Panc1 (cell line): ENCODE results near the gene PHYH. TPM values are rescaled to one million over a fixed set of nuclear protein-coding genes. Genes with fewer than 3 reads are reported as not detected.

Experiments
- ATAC-seq: fragments of 200-7000 bp; cut with Tn5 transposase; 2 replicates; pipeline ENCODE4 v1.9.1; 2020; ENCODE audit warnings: mild to moderate bottlenecking, moderate library complexity
- BruUV-seq: library from RNA; stranded (reverse); fragments of 400-500 nt; replicated peaks from 2 replicates; lab custom pipeline; 2021; lab: Mats Ljungman, UMichigan
- CTCF ChIA-PET: fragments of 300-600 bp; sonication (Branson Sonifier 250); formaldehyde crosslinking; loops from one replicate; lab custom pipeline; 2022; ENCODE audit warnings: antibody characterized with exemption; lab: Charles Lee
- POLR2A ChIA-PET: fragments of 300-600 bp; sonication (Branson Sonifier 250); formaldehyde crosslinking; loops from one replicate; lab custom pipeline; 2022; ENCODE audit warnings: antibody characterized with exemption; lab: Charles Lee
- DNase-seq: peaks from one replicate; pipeline ENCODE4 v3.0.0-alpha.2; 2010; ENCODE audit warnings: low read depth, low spot score
- H3K27ac ChIP-seq: 2 replicates; pipeline ENCODE4 v1.5.1; 2011; ENCODE audit warnings: mild to moderate bottlenecking, low read length, inconsistent platforms
- H3K27me3 ChIP-seq: fragments of 200-500 bp; sonication (Bioruptor generic); 2 replicates; pipeline ENCODE4 v1.6.0; 2014; ENCODE audit warnings: low read length, inconsistent platforms; ENCODE audit not compliant: control insufficient read depth, insufficient read depth
- H3K36me3 ChIP-seq: fragments of 200-500 bp; sonication (Bioruptor generic); 2 replicates; pipeline ENCODE4 v1.5.1; 2014; ENCODE audit warnings: inconsistent platforms, mild to moderate bottlenecking, low read length, moderate library complexity; ENCODE audit not compliant: control insufficient read depth, insufficient read depth
- H3K4me1 ChIP-seq: 2 replicates; pipeline ENCODE4 v1.5.1; 2011; ENCODE audit warnings: inconsistent platforms, mild to moderate bottlenecking, low read length, moderate library complexity; ENCODE audit not compliant: control insufficient read depth, insufficient read depth
- H3K4me3 ChIP-seq, 2 experiments: 2 replicates each; pipeline ENCODE4 v1.5.1; 2011 to 2012; ENCODE audit warnings: low read depth in 2 of 2, low read length in 2 of 2, mild to moderate bottlenecking in 2 of 2, inconsistent platforms in 1 of 2, moderate library complexity in 1 of 2
- H3K9me3 ChIP-seq: fragments of 200-500 bp; sonication (Bioruptor generic); 2 replicates; pipeline ENCODE4 v1.5.1; 2014; ENCODE audit warnings: low read depth, mild to moderate bottlenecking, inconsistent platforms, low read length, moderate library complexity; ENCODE audit not compliant: control insufficient read depth, insufficient read depth
- POLR2AphosphoS5 ChIP-seq: IDR thresholded peaks from 2 replicates; pipeline ENCODE4 v1.6.1; 2012; ENCODE audit warnings: mild to moderate bottlenecking, low read depth, low read length, moderate library complexity
- SIN3A ChIP-seq: IDR thresholded peaks from 2 replicates; pipeline ENCODE4 v1.6.1; 2012; ENCODE audit warnings: low read depth, mild to moderate bottlenecking, low read length, moderate library complexity, borderline replicate concordance; ENCODE audit not compliant: insufficient read depth
- TCF7L2 ChIP-seq: IDR thresholded peaks from 2 replicates; pipeline ENCODE4 v1.6.1; 2011; ENCODE audit warnings: mild to moderate bottlenecking, low read depth, low read length, inconsistent platforms
- in situ Hi-C: cut with HindIII; loops from 2 replicates; pipeline ENCODE4 v1.10.0; 2016; ENCODE audit warnings: low sequenced_read_pairs, low pct_unique_long_range_greater_than_20kb
- intact Hi-C: fragments of 100-400 bp; cut with micrococcal nuclease; formaldehyde crosslinking; loops from one replicate; pipeline ENCODE4 v1.10.0; 2022; ENCODE audit not compliant: unreplicated experiment
- total RNA-seq: library from RNA; stranded (reverse); gene quantifications from one replicate; pipeline ENCODE4 v1.2.1, GENCODE V29; 2021; ENCODE audit not compliant: unreplicated experiment
- TF ChIP-seq, protein P1 (sequence below), 2 experiments: IDR thresholded peaks; 2 replicates each; pipeline ENCODE4 v1.6.1; 2011 to 2012; ENCODE audit warnings: low read depth in 2 of 2, control low read depth in 1 of 2, low read length in 1 of 2, mild to moderate bottlenecking in 1 of 2, moderate library complexity in 1 of 2; ENCODE audit not compliant: insufficient read depth in 1 of 2
- TF ChIP-seq, protein P2 (sequence below): fragments of 450-650 bp; IDR thresholded peaks from 2 replicates; pipeline ENCODE4 v1.5.1; 2017; ENCODE audit warnings: mild to moderate bottlenecking

The PHYH gene
- total RNA-seq, 1 experiment from 2014 or later: 41.3 TPM

DNA sequence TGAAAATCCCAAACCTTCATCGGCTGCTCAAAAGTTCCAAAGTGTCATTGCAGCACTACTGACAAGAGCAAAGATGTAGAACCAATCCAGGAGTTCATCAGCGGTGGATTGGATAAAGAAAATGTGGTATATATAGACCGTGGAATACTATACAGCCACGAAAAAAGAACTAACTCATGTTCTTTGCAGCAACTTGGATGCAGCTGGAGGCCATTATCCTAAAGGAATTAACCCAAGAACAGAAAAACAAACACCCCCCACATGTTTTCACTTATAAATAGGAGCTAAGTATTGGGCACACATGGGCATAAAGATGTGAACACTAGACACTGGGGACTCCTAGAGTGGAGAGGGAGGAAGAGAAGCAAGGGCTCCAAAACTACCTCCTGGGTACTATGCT lies 31.6 kb downstream of the PHYH start:
- ATAC-seq: no peak
- DNase-seq: no peak
- ChIA-PET CTCF (no interaction called here), POLR2A (no interaction called here)
- Histone ChIP-seq H3K27me3 (no peaks in the 10 kb centered on the region), H3K9me3 (no peaks in the 10 kb centered on the region), H3K4me3 (no peak overlapping the region), H3K36me3 (no peaks in the 10 kb centered on the region), H3K4me1 (no peaks in the 10 kb centered on the region), H3K27ac (no peak overlapping the region)
- in situ Hi-C loops: no loop called here
- TF ChIP-seq SIN3A: no peak
- intact Hi-C loops: no loop called here
- BruUV-seq: no TSS peak

DNA sequence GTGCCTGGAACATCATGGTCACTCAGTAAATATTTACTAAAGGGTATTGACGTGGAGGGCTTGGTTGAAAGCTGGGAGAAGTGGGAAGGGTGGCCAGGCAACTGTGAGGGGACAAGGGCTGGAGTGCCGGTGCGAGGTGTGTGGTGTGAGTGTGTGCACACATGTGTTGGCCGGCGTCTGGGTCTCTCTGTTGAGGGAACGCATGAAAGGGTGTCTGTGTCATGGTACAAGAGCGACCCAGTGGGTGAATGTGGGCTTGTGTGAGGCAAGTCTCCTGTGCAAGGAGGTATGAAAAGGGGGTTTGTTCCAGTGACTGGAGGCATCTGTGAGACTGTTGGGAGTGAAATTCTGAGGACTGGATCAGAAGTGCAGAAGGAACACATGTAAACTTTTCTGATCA lies 36.3 kb downstream of the PHYH start:
- H3K27ac ChIP-seq: no peak overlapping the region
- in situ Hi-C loops: no loop called here
- DNase-seq: no peak
- no peak for TF ChIP-seq TCF7L2
- no peak for TF ChIP-seq SIN3A
- TF ChIP-seq, protein P1, sequence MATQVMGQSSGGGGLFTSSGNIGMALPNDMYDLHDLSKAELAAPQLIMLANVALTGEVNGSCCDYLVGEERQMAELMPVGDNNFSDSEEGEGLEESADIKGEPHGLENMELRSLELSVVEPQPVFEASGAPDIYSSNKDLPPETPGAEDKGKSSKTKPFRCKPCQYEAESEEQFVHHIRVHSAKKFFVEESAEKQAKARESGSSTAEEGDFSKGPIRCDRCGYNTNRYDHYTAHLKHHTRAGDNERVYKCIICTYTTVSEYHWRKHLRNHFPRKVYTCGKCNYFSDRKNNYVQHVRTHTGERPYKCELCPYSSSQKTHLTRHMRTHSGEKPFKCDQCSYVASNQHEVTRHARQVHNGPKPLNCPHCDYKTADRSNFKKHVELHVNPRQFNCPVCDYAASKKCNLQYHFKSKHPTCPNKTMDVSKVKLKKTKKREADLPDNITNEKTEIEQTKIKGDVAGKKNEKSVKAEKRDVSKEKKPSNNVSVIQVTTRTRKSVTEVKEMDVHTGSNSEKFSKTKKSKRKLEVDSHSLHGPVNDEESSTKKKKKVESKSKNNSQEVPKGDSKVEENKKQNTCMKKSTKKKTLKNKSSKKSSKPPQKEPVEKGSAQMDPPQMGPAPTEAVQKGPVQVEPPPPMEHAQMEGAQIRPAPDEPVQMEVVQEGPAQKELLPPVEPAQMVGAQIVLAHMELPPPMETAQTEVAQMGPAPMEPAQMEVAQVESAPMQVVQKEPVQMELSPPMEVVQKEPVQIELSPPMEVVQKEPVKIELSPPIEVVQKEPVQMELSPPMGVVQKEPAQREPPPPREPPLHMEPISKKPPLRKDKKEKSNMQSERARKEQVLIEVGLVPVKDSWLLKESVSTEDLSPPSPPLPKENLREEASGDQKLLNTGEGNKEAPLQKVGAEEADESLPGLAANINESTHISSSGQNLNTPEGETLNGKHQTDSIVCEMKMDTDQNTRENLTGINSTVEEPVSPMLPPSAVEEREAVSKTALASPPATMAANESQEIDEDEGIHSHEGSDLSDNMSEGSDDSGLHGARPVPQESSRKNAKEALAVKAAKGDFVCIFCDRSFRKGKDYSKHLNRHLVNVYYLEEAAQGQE (IDR thresholded peaks at IDR 0.05; ENCODE audit: insufficient read depth in 1 of 2, low read depth in 2 of 2, low read length in 1 of 2): no peak
- TF ChIP-seq POLR2AphosphoS5: no peak
- TF ChIP-seq, protein P2, sequence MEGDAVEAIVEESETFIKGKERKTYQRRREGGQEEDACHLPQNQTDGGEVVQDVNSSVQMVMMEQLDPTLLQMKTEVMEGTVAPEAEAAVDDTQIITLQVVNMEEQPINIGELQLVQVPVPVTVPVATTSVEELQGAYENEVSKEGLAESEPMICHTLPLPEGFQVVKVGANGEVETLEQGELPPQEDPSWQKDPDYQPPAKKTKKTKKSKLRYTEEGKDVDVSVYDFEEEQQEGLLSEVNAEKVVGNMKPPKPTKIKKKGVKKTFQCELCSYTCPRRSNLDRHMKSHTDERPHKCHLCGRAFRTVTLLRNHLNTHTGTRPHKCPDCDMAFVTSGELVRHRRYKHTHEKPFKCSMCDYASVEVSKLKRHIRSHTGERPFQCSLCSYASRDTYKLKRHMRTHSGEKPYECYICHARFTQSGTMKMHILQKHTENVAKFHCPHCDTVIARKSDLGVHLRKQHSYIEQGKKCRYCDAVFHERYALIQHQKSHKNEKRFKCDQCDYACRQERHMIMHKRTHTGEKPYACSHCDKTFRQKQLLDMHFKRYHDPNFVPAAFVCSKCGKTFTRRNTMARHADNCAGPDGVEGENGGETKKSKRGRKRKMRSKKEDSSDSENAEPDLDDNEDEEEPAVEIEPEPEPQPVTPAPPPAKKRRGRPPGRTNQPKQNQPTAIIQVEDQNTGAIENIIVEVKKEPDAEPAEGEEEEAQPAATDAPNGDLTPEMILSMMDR: no peak
- H3K27me3 ChIP-seq: no peaks in the 10 kb centered on the region
- H3K4me1 ChIP-seq: no peaks in the 10 kb centered on the region
- no peaks in the 10 kb centered on the region for H3K36me3 ChIP-seq
- no peaks in the 10 kb centered on the region for H3K9me3 ChIP-seq
- H3K4me3 ChIP-seq: no peak overlapping the region
- no peak for ATAC-seq
- intact Hi-C loops: no loop called here
- no TSS peak for BruUV-seq
- ChIA-PET POLR2A (no interaction called here), CTCF (no interaction called here)

DNA sequence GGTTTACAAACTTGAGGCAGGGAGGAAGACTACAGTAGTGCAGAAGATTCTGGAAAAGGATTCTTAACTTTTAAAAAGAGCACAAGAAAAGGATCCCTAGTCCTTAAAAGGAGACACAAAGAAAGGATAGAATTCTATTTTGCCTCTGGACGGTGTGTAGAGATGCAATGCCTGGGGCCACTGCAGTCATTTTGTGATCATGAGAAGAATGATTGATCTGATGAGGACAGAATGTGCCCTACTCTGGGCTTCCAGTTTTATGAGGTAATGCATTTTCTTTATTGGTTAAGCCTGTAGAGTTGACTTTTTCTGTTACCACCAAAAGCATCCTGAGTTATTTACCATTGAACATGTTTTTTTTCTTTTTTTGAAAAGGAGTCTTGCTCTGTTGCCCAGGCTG lies 37.4 kb downstream of the PHYH start:
- H3K4me3 ChIP-seq: no peak overlapping the region

More for the DNA sequence above, 37.4 kb downstream of the PHYH start:
- in situ Hi-C loops (no loop called here), intact Hi-C loops (no loop called here)
- no TSS peak for BruUV-seq
- CTCF ChIA-PET: no interaction called here
- Histone ChIP-seq H3K36me3 (no peaks in the 10 kb centered on the region), H3K27ac (no peak overlapping the region), H3K9me3 (no peaks in the 10 kb centered on the region), H3K4me1 (no peaks in the 10 kb centered on the region), H3K27me3 (no peaks in the 10 kb centered on the region)
- TF ChIP-seq TCF7L2 (no peak), POLR2AphosphoS5 (no peak), SIN3A (no peak)
- TF ChIP-seq, protein P2: no peak
- TF ChIP-seq, protein P1 (IDR thresholded peaks at IDR 0.05; ENCODE audit: insufficient read depth in 1 of 2, low read depth in 2 of 2, low read length in 1 of 2): no peak
- POLR2A ChIA-PET: no interaction called here
- DNase-seq (no peak), ATAC-seq (no peak)
